Stimulated activated CD8-positive, alpha-beta memory T cell treated with anti-CD3 and anti-CD28 coated beads, Interleukin-7, amount 100 ng/mL, for 4 hours (primary cell): ENCODE data around the gene PSMD6.
A peak's percentile ranks its signal among the peaks of the same experiment; 100 is the strongest.

ENCODE experiments used
- DNase-seq, 2 donors: peaks; one replicate each; pipeline ENCODE4 v3.0.0-alpha.2; 2020; ENCODE audit warnings: low read depth in 2 of 2

Gene PSMD6

GRCh38 chr3:64023187-64023860, at the start of gene PSMD6:
PSMD6 (minus strand) TSS chr3:64023494; CDS start chr3:64023419, 75 bp downstream.
- DNase-seq: peak; percentile 78 to 84

GRCh38 chr3:64072126-64072525, 48.8 kb upstream of the PSMD6 start:
- no peak for DNase-seq

DNA sequence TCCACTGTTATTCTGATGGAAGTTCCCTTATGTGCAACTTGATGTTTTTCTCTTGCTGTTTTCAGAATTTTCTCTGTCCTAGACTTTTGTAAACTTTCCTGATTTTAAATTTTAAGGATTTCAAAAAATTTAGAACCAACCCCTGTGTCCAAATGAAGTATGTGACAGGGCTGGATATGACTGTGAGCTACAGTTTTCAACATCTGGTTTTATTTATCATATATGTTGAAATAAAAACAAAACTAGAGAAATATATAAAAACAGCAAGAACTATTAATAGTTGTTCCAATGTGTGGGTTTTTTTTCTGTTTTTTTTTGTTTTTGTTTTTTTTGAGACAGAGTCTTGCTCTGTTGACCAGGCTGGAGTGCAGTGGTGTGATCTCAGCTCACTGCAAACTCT, 47.4 kb upstream of the PSMD6 start:
- no peak for DNase-seq

- DNase-seq: no peak
These were observed 44.4 kb upstream of the PSMD6 start for GRCh38 chr3:64067506-64068346.

GRCh38 chr3:64064804-64065203, 41.5 kb upstream of the PSMD6 start:
- no peak for DNase-seq

DNA sequence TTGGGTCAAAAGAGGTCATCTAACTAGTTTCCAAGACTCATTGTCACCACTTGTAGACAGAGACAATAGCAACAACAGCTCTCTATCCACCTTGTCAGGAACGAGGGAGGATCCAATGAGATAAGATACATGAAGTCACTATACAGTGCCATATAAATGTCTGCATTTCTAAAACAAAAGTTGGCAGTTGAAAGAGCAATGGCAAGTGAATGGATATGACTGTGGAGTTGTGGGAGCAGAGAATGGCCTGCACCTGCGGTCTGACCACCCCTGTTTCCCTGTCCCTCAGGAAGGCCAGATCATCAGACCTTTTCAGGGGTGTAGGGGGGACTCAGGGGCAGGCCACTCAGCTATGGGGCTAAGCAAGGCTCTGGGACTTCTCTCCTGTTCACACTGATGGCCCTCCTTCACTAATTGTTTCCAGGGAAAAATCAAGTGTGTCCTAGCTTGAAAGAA, 40.7 kb upstream of the PSMD6 start:
- DNase-seq: no peak

GRCh38 chr3:64063207-64063982, 40.1 kb upstream of the PSMD6 start:
- DNase-seq: no peak

- DNase-seq: no peak
These were observed 38.3 kb upstream of the PSMD6 start for GRCh38 chr3:64061628-64062027.

DNA sequence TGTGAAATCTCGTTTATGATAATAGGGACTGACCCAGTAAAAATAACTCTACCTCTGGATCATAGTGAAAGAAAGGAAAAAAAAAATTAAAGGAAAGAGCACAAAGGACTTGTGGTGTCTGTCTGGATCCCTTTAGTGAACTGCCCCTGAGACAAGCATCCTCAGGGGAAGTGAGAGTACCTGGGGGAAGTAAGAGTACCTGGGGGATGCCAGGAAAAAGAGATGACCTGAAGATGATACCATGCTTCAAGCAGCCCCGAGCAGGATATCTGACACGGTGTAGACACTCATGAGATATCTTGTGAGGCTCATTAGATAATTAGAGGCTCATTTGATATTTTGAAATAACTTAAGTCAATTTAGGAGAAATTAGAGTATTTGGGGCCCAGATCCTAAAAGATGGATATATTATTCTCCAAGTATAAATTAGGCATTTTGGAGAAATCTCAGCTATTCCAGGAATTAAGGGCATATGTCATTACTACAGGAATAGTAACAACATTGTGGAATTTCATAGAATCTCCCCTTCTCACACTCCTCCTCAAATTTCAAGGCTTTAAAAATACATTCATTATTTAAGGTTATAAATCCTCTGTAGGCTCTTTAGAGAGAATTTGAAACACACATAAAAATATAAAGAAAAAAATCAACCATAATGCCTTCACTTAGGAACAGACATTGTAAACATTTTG, 36.3 kb upstream of the PSMD6 start:
- DNase-seq: no peak

- DNase-seq: no peak
These were observed 35.3 kb upstream of the PSMD6 start for GRCh38 chr3:64058566-64058965.

DNA sequence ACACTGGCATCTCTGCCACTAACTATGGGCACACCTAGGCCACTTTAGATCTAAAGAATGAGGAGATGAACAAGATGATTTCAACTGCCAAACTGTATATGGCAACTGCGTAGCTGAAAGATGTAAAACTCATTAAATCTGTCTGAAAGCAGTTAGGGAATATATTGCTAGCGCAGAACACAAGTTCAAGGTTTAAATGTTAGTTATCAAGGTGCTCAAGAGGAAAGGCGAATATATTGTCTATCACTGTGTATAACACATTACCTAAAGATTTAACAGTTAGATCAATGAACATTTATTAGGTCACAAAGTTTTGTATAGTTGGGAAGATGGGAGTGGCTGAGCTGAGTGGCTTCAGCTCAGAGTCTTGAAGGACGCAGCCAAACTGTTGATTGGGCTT, 33.9 kb upstream of the PSMD6 start:
- no peak for DNase-seq

DNA sequence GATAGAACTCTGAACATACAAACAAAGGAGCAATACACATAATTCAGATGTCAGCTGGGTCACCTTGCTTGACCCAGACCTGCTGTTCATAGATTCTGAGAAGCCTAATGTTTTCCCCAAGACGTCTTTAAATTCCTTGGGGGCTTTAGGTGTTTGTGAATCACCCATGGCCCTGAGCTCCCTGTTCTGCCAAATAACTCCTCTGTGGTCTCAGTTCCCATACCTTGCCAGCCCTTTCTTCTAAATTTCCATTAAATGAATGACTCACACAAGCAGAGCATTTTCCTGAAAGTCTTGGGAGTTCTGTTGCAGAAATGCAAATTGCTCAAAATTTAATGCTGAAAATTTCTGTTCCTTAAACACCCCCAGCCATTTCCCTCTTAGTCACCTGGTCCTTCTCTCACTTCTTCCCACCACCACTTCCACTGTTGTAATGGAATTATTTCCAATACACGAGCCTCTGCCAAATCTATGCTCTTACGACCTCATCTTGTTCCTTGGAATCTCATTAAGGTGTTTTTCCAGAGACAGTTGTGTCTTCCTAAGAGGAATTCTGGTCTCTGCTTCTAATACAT, 33.4 kb upstream of the PSMD6 start:
- no peak for DNase-seq

- DNase-seq: no peak
These were observed 31.8 kb upstream of the PSMD6 start for GRCh38 chr3:64055076-64055475.

GRCh38 chr3:64054488-64054887, 31.2 kb upstream of the PSMD6 start:
- DNase-seq: no peak

- no peak for DNase-seq
These were observed 30.3 kb upstream of the PSMD6 start for GRCh38 chr3:64053581-64053980.

- no peak for DNase-seq
These were observed 29.8 kb upstream of the PSMD6 start for GRCh38 chr3:64053117-64053516.

DNA sequence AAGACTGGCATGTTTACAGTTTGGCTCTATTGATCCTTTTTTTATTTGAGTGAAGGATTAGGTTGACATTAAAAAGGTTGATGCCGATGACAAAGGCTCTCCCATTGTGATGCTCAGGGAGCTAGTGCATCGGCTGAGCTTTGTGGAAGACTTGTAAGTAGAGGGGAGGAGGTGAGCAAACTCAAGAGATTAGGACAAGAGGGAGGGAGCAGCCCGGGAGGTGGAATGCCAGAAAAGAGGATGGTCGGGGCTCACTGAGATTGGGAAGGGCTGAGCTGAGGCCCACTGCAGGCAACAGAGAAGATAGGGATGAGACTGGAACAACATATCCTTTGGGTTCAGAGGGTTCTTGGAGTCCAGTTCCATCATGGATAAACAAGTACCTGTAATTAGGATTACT, 26.5 kb upstream of the PSMD6 start:
- no peak for DNase-seq

DNA sequence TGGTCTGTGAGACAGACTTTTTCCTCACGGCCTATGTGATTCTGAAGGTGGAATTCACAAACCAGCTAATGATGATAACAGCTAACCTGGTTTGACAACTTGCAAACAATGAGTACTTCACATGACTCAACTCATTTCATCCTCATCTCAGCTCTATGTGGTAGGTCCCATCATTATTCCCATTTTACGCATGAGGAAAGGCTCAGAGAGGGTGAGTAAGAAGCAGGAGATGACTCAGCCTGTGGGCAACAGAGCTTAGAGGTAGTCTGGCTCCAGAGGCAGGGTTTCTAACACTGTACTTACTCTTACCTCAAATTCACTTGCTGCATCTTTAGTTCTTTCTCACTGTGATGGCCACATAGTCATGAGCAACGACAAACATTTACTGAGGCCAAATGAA, 25.8 kb upstream of the PSMD6 start:
- DNase-seq: no peak

DNA sequence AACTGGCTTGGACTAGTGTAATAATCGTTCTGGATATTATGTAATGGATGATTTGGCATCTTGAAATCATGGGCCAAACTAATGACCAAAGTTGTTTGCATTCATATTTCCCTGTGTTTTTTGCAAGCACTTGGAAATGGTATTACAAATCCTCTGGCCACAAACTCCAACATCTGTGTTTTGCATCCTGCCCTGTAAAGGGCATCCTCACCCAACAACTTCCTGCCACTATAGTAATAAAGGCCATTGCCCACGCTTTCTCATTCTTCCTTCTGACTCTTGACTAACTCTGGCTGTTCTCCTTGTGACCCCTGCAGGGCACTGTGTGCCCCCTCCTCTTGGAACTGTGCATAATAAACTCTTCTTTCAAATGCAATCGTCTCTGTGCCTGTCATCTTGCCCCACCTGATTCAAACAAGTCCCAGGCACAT, 25.4 kb upstream of the PSMD6 start:
- DNase-seq: no peak

- DNase-seq: no peak
These were observed 24.5 kb upstream of the PSMD6 start for GRCh38 chr3:64047787-64048186.

GRCh38 chr3:64046996-64047594, 23.8 kb upstream of the PSMD6 start:
- no peak for DNase-seq
